HepG2 (cell line): Measurements from ENCODE around the gene CTSZ. TPM values are rescaled to one million over a fixed set of nuclear protein-coding genes. Genes with fewer than 3 reads are reported as not detected.

Source experiments
- ARNTL ChIP-seq: sonication (generic); formaldehyde crosslinking; IDR thresholded peaks from 2 replicates; pipeline ENCODE4 v1.4.0; 2020; ENCODE audit warnings: mild to moderate bottlenecking, missing genetic modification reagents
- FOXO4 ChIP-seq: sonication (generic); formaldehyde crosslinking; conservative IDR thresholded peaks from 2 replicates; pipeline ENCODE4 v1.8.1; 2023; ENCODE audit warnings: missing genetic modification reagents
- HIVEP1 ChIP-seq: sonication (generic); formaldehyde crosslinking; IDR thresholded peaks from 2 replicates; pipeline ENCODE4 v1.4.0; 2020; ENCODE audit warnings: mild to moderate bottlenecking, missing genetic modification reagents
- KLF15 ChIP-seq: sonication (generic); formaldehyde crosslinking; IDR thresholded peaks from 2 replicates; pipeline ENCODE4 v1.8.1; 2023; ENCODE audit warnings: borderline replicate concordance, mild to moderate bottlenecking, inconsistent platforms, missing genetic modification reagents, mixed read lengths
- PHF21A ChIP-seq: sonication (generic); formaldehyde crosslinking; IDR thresholded peaks from 2 replicates; pipeline ENCODE4 v1.5.0; 2020; ENCODE audit warnings: mild to moderate bottlenecking, missing genetic modification reagents
- POLR2A ChIP-seq, 2 experiments: IDR thresholded peaks; 2 replicates each; pipeline ENCODE4 v1.6.1; 2011; ENCODE audit warnings: low read depth in 2 of 2, low read length in 2 of 2, mild to moderate bottlenecking in 1 of 2, moderate library complexity in 1 of 2; ENCODE audit not compliant: insufficient read depth in 1 of 2
- REPIN1 ChIP-seq: sonication (generic); formaldehyde crosslinking; IDR thresholded peaks from 2 replicates; pipeline ENCODE4 v1.8.0; 2022; ENCODE audit warnings: missing genetic modification reagents, low read depth, mild to moderate bottlenecking, borderline replicate concordance
- SP2 ChIP-seq: sonication (generic); formaldehyde crosslinking; IDR thresholded peaks from 2 replicates; pipeline ENCODE4 v1.5.1; 2020; ENCODE audit warnings: mild to moderate bottlenecking, missing genetic modification reagents
- ZBTB20 ChIP-seq: sonication (generic); formaldehyde crosslinking; IDR thresholded peaks from 2 replicates; pipeline ENCODE4 v1.8.1; 2023; ENCODE audit warnings: missing genetic modification reagents, low read depth, mild to moderate bottlenecking, borderline replicate concordance
- ZNF10 ChIP-seq: sonication (generic); formaldehyde crosslinking; IDR thresholded peaks from 2 replicates; pipeline ENCODE4 v1.4.0; 2020; ENCODE audit warnings: mild to moderate bottlenecking, low read depth, missing genetic modification reagents, borderline replicate concordance
- ZNF558 ChIP-seq: sonication (generic); formaldehyde crosslinking; IDR thresholded peaks from 2 replicates; pipeline ENCODE4 v1.9.0; 2022; ENCODE audit warnings: mild to moderate bottlenecking, missing genetic modification reagents, borderline replicate concordance
- ZNF574 ChIP-seq: sonication (generic); formaldehyde crosslinking; IDR thresholded peaks from 2 replicates; pipeline ENCODE4 v1.4.0; 2020; ENCODE audit warnings: missing genetic modification reagents
- ZNF629 ChIP-seq: sonication (generic); formaldehyde crosslinking; conservative IDR thresholded peaks from 2 replicates; pipeline ENCODE4 v1.5.0; 2020; ENCODE audit warnings: missing genetic modification reagents
- ZNF816 ChIP-seq: sonication (generic); formaldehyde crosslinking; IDR thresholded peaks from 2 replicates; pipeline ENCODE4 v1.8.0; 2022; ENCODE audit warnings: missing genetic modification reagents, mild to moderate bottlenecking, borderline replicate concordance
- ZNF891 ChIP-seq: sonication (generic); formaldehyde crosslinking; IDR thresholded peaks from 2 replicates; pipeline ENCODE4 v1.5.0; 2020; ENCODE audit warnings: mild to moderate bottlenecking, missing genetic modification reagents
- ZZZ3 ChIP-seq: sonication (generic); formaldehyde crosslinking; IDR thresholded peaks from 2 replicates; pipeline ENCODE4 v1.4.0; 2020; ENCODE audit warnings: missing genetic modification reagents, mild to moderate bottlenecking, borderline replicate concordance
- polyA plus RNA-seq, 8 experiments: library from polyadenylated mRNA; depleted of rRNA in 3 of 8; stranded (reverse) in 7 of 8; unstranded in 1 of 8; fragments of >200 nt; fragmentation: Illumina TruSeq in 4 of 8; extraction: Trizol in 4 of 8; gene quantifications; 2 replicates each; pipeline versions ENCODE4 v1.2.1 to v1.2.3, GENCODE V29; 2011 to 2016; ENCODE audit warnings: low read depth in 4 of 8, missing spikeins in 1 of 8, mixed read lengths in 1 of 8; ENCODE audit not compliant: insufficient read depth in 1 of 8
- total RNA-seq, 5 experiments: library from RNA; depleted of rRNA; stranded (reverse); fragments of >200 nt; fragmentation: Illumina TruSeq; extraction: Trizol; gene quantifications; 2 replicates each; pipeline ENCODE4 v1.2.3, GENCODE V29; 2016; ENCODE audit warnings: low read depth in 1 of 5
- TF ChIP-seq, protein P1 (sequence below), 2 experiments: sonication (generic) in 1 of 2; formaldehyde crosslinking in 1 of 2; IDR thresholded peaks; 2 replicates each; pipeline versions ENCODE4 v1.6.1 to v1.9.0; 2014 to 2022; ENCODE audit warnings: antibody characterized with exemption in 1 of 2, borderline replicate concordance in 1 of 2, inconsistent platforms in 1 of 2, low read depth in 1 of 2, missing genetic modification reagents in 1 of 2

CTSZ gene
- total and polyA plus RNA-seq, 2 of the 13 experiments (the other 11 are each of a cell fraction or from before 2014, with no cell fraction given), result 0.33 TPM; not detected in 1

GRCh38 chr20:59032023-59032712, 25.1 kb upstream of the CTSZ start, which contains the start of gene ATP5F1E (continued):
- TF ChIP-seq KLF15 (CRISPR knock-in tag) (peak; percentile 92), ZNF558 (no peak), ZNF891 (CRISPR knock-in tag) (peak; percentile 93; the same call in 1 of the 2 replicates), SP2 (CRISPR knock-in tag) (peak; percentile 95), FOXO4 (no peak), ZZZ3 (CRISPR knock-in tag) (peak; percentile 20; the same call in 1 of the 2 replicates), ZNF629 (CRISPR knock-in tag) (no peak; the same call in none of the 2 replicates), ZBTB20 (CRISPR knock-in tag) (peak; percentile 83; the same call in 1 of the 2 replicates), ZNF574 (CRISPR knock-in tag) (peak; percentile 88), ARNTL (CRISPR knock-in tag) (peak; percentile 17; the same call in 1 of the 2 replicates), PHF21A (CRISPR knock-in tag) (peak; percentile 93), ZNF10 (CRISPR knock-in tag) (0 out of 2 replicates have a peak, but pooled peaks have one; percentile 76), REPIN1 (peak; percentile 62; the same call in 1 of the 2 replicates), HIVEP1 (CRISPR knock-in tag) (peak; percentile 95), POLR2A (IDR thresholded peaks at IDR 0.05; ENCODE audit: insufficient read depth in 1 of 2, low read depth in 2 of 2, low read length in 2 of 2) (peak; percentile 91 to 95), ZNF816 (CRISPR knock-in tag) (peak; percentile 98)
- TF ChIP-seq, protein P1, sequence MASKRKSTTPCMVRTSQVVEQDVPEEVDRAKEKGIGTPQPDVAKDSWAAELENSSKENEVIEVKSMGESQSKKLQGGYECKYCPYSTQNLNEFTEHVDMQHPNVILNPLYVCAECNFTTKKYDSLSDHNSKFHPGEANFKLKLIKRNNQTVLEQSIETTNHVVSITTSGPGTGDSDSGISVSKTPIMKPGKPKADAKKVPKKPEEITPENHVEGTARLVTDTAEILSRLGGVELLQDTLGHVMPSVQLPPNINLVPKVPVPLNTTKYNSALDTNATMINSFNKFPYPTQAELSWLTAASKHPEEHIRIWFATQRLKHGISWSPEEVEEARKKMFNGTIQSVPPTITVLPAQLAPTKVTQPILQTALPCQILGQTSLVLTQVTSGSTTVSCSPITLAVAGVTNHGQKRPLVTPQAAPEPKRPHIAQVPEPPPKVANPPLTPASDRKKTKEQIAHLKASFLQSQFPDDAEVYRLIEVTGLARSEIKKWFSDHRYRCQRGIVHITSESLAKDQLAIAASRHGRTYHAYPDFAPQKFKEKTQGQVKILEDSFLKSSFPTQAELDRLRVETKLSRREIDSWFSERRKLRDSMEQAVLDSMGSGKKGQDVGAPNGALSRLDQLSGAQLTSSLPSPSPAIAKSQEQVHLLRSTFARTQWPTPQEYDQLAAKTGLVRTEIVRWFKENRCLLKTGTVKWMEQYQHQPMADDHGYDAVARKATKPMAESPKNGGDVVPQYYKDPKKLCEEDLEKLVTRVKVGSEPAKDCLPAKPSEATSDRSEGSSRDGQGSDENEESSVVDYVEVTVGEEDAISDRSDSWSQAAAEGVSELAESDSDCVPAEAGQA (IDR thresholded peaks at IDR 0.05; ENCODE audit: low read depth), result peak; percentile 77
- TF ChIP-seq, protein P1 (CRISPR knock-in tag; IDR thresholded peaks at IDR 0.05; ENCODE audit: borderline replicate concordance), result no peak; the same call in 1 of the 2 replicates
